ENCODE results near the gene IQGAP3. TPM values are rescaled to one million over a fixed set of nuclear protein-coding genes. Genes with fewer than 3 reads are reported as not detected.

IQGAP3 gene
- polyA plus RNA-seq, 1 experiment = 28.1 TPM

GRCh38 chr1:156552518-156552917 lies 19.8 kb downstream of the IQGAP3 start:
- ChIA-PET CTCF (interaction anchor here (1.1 to 2.4 kb wide), 2 partner anchors 10 to 72 kb away, joined by 3 to 8 read pairs; no protein-coding TSS in a partner anchor), POLR2A (no interaction called here)
- no peak for DNase-seq (ENCODE audit: low read depth)
- Histone ChIP-seq H3K27me3 (ENCODE audit: control insufficient read depth, insufficient read depth, low read length) (no peaks in the 10 kb centered on the region), H3K4me3 (ENCODE audit: low read depth, low read length) (no peak overlapping the region), H3K36me3 (ENCODE audit: control insufficient read depth, insufficient read depth, low read length) (peaks cover 4% of the 10 kb centered on the region)
- no peak for TF ChIP-seq CTCF (IDR thresholded peaks at IDR 0.05; ENCODE audit: insufficient read depth, low read depth, low read length)

- POLR2A ChIA-PET = no interaction called here
- peaks cover 4% of the 10 kb centered on the region for H3K36me3 ChIP-seq (ENCODE audit: control insufficient read depth, insufficient read depth, low read length)
- no peak for DNase-seq (ENCODE audit: low read depth)
- H3K4me3 ChIP-seq (ENCODE audit: low read depth, low read length) = no peak overlapping the region
- CTCF ChIA-PET = interaction anchor here (2.4 kb wide), 1 partner anchor 10 kb away, joined by 8 read pairs; no protein-coding TSS in a partner anchor
- no peak for TF ChIP-seq CTCF (IDR thresholded peaks at IDR 0.05; ENCODE audit: insufficient read depth, low read depth, low read length)
- no peaks in the 10 kb centered on the region for H3K27me3 ChIP-seq (ENCODE audit: control insufficient read depth, insufficient read depth, low read length)
Observed at GRCh38 chr1:156551869-156552268, 20.5 kb downstream of the IQGAP3 start.

GRCh38 chr1:156551066-156551643 lies 21.2 kb downstream of the IQGAP3 start:
- no peak for DNase-seq (ENCODE audit: low read depth)
- Histone ChIP-seq H3K4me3 (ENCODE audit: low read depth, low read length) (no peak overlapping the region), H3K27me3 (ENCODE audit: control insufficient read depth, insufficient read depth, low read length) (no peaks in the 10 kb centered on the region), H3K36me3 (ENCODE audit: control insufficient read depth, insufficient read depth, low read length) (peaks cover 2% of the 10 kb centered on the region)
- ChIA-PET CTCF (interaction anchor here (2.4 kb wide), 1 partner anchor 9 kb away, joined by 8 read pairs; no protein-coding TSS in a partner anchor), POLR2A (no interaction called here)
- TF ChIP-seq CTCF (IDR thresholded peaks at IDR 0.05; ENCODE audit: insufficient read depth, low read depth, low read length) = no peak

- POLR2A ChIA-PET = no interaction called here
- peaks cover 1% of the 10 kb centered on the region for H3K36me3 ChIP-seq (ENCODE audit: control insufficient read depth, insufficient read depth, low read length)
- TF ChIP-seq CTCF (IDR thresholded peaks at IDR 0.05; ENCODE audit: insufficient read depth, low read depth, low read length) = no peak
- H3K4me3 ChIP-seq (ENCODE audit: low read depth, low read length) = no peak overlapping the region
- H3K27me3 ChIP-seq (ENCODE audit: control insufficient read depth, insufficient read depth, low read length) = no peaks in the 10 kb centered on the region
- no peak for DNase-seq (ENCODE audit: low read depth)
- CTCF ChIA-PET = no interaction called here
Observed at GRCh38 chr1:156550346-156550745, 22.0 kb downstream of the IQGAP3 start.

GRCh38 chr1:156549831-156550230 lies 22.5 kb downstream of the IQGAP3 start:
- peaks cover 1% of the 10 kb centered on the region for H3K36me3 ChIP-seq (ENCODE audit: control insufficient read depth, insufficient read depth, low read length)
- ChIA-PET POLR2A (no interaction called here), CTCF (interaction anchor here (1.5 kb wide), 1 partner anchor 164 kb away, joined by 3 read pairs; no protein-coding TSS in a partner anchor)
- no peak for DNase-seq (ENCODE audit: low read depth)
- no peaks in the 10 kb centered on the region for H3K27me3 ChIP-seq (ENCODE audit: control insufficient read depth, insufficient read depth, low read length)
- no peak for TF ChIP-seq CTCF (IDR thresholded peaks at IDR 0.05; ENCODE audit: insufficient read depth, low read depth, low read length)
- H3K4me3 ChIP-seq (ENCODE audit: low read depth, low read length) = no peak overlapping the region
